ENCODE data around the gene RHO. TPM values are rescaled to one million over a fixed set of nuclear protein-coding genes. Genes with fewer than 3 reads are reported as not detected.

Gene RHO
- polyA plus RNA-seq, 1 donor (not counting 4 experiments of a cell fraction or from before 2014, with no cell fraction given): not detected

- no peak for FAIRE-seq
- dilution Hi-C loops (cut with MboI; ENCODE audit: extremely low pct_ligation_motif_present, low sequenced_read_pairs): no loop called here
- no peaks in the 10 kb centered on the region for H3K36me3 ChIP-seq (ENCODE audit: control insufficient read depth in 2 of 2, extremely low read depth in 1 of 2, insufficient read depth in 2 of 2, low read length in 2 of 2)
- no peaks in the 10 kb centered on the region for H3K27me3 ChIP-seq (ENCODE audit: control insufficient read depth, extremely low read depth, insufficient read depth, low read length)
- H3K9me3 ChIP-seq (ENCODE audit: control insufficient read depth, low read depth, low read length): no peaks in the 10 kb centered on the region
- no peak overlapping the region for H3K9ac ChIP-seq (ENCODE audit: control insufficient read depth, extremely low read depth, insufficient read depth, low read length)
- H3K4me3 ChIP-seq (ENCODE audit: control insufficient read depth in 2 of 3, extremely low read depth in 1 of 3, insufficient read depth in 2 of 3, low read depth in 1 of 3, low read length in 3 of 3): no peak overlapping the region
- no peak for TF ChIP-seq EZH2 (IDR thresholded peaks at IDR 0.05; ENCODE audit: low read length)
- H3K4me2 ChIP-seq (ENCODE audit: control insufficient read depth, extremely low read depth, insufficient read depth, low read depth, low read length): no peak overlapping the region
- no peaks in the 10 kb centered on the region for H3K9me1 ChIP-seq (ENCODE audit: control insufficient read depth, extremely low read depth, insufficient read depth, low read length)
- no peak for DNase-seq (ENCODE audit: low read depth, low spot score)
- no peak overlapping the region for H2AFZ ChIP-seq (ENCODE audit: control insufficient read depth, low read length)
- H4K20me1 ChIP-seq (ENCODE audit: control insufficient read depth, extremely low read depth, insufficient read depth, low read length): no peaks in the 10 kb centered on the region
- H3K79me2 ChIP-seq (ENCODE audit: control insufficient read depth, insufficient read depth, low read length): no peaks in the 10 kb centered on the region
- peaks cover 8% of the 10 kb centered on the region for H3K4me1 ChIP-seq (ENCODE audit: control insufficient read depth, extremely low read depth, insufficient read depth, low read length)
- no peak overlapping the region for H3K27ac ChIP-seq (ENCODE audit: control insufficient read depth, insufficient read depth, low read length)
Measured at GRCh38 chr3:129582799-129583198, 54.4 kb downstream of the RHO start.

DNA sequence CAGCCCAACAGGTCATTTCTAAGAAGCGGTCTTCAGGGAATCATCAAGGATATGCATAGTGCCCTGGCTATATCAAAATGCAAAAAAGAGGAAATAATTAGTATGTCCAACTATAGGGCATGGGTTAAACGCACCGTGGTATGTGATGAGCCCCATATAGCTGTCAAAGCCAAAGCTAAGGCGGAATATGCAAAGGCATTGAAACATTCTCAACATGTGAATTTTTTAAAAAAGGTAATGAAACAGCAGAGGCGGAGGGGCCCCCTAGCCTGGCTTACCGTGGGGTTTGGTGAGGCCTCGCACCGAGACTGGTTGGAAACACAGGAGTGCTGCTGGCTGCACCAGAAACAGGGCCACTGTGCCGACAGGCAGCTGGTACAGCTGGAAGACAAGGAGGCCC, 54.9 kb downstream of the RHO start:
- dilution Hi-C loops (cut with MboI; ENCODE audit: extremely low pct_ligation_motif_present, low sequenced_read_pairs): no loop called here
- FAIRE-seq: no peak

More for the DNA sequence above, 54.9 kb downstream of the RHO start:
- no peaks in the 10 kb centered on the region for H3K9me1 ChIP-seq (ENCODE audit: control insufficient read depth, extremely low read depth, insufficient read depth, low read length)
- H3K36me3 ChIP-seq (ENCODE audit: control insufficient read depth in 2 of 2, extremely low read depth in 1 of 2, insufficient read depth in 2 of 2, low read length in 2 of 2): no peaks in the 10 kb centered on the region
- H3K9me3 ChIP-seq (ENCODE audit: control insufficient read depth, low read depth, low read length): no peaks in the 10 kb centered on the region
- no peak for DNase-seq (ENCODE audit: low read depth, low spot score)
- H3K4me2 ChIP-seq (ENCODE audit: control insufficient read depth, extremely low read depth, insufficient read depth, low read depth, low read length): no peak overlapping the region
- peaks cover 8% of the 10 kb centered on the region for H3K4me1 ChIP-seq (ENCODE audit: control insufficient read depth, extremely low read depth, insufficient read depth, low read length)
- H2AFZ ChIP-seq (ENCODE audit: control insufficient read depth, low read length): no peak overlapping the region
- TF ChIP-seq EZH2 (IDR thresholded peaks at IDR 0.05; ENCODE audit: low read length): no peak
- TF ChIP-seq, protein P1, sequence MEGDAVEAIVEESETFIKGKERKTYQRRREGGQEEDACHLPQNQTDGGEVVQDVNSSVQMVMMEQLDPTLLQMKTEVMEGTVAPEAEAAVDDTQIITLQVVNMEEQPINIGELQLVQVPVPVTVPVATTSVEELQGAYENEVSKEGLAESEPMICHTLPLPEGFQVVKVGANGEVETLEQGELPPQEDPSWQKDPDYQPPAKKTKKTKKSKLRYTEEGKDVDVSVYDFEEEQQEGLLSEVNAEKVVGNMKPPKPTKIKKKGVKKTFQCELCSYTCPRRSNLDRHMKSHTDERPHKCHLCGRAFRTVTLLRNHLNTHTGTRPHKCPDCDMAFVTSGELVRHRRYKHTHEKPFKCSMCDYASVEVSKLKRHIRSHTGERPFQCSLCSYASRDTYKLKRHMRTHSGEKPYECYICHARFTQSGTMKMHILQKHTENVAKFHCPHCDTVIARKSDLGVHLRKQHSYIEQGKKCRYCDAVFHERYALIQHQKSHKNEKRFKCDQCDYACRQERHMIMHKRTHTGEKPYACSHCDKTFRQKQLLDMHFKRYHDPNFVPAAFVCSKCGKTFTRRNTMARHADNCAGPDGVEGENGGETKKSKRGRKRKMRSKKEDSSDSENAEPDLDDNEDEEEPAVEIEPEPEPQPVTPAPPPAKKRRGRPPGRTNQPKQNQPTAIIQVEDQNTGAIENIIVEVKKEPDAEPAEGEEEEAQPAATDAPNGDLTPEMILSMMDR (optimal IDR thresholded peaks at IDR 0.05 in 1 of 3, IDR thresholded peaks at IDR 0.05 in 1 of 3, conservative IDR thresholded peaks at IDR 0.05 in 1 of 3; ENCODE audit: extremely low read depth in 1 of 3, insufficient read depth in 2 of 3, low read length in 3 of 3): no peak
- H3K79me2 ChIP-seq (ENCODE audit: control insufficient read depth, insufficient read depth, low read length): no peaks in the 10 kb centered on the region
- H3K4me3 ChIP-seq (ENCODE audit: control insufficient read depth in 2 of 3, extremely low read depth in 1 of 3, insufficient read depth in 2 of 3, low read depth in 1 of 3, low read length in 3 of 3): no peak overlapping the region
- no peak overlapping the region for H3K9ac ChIP-seq (ENCODE audit: control insufficient read depth, extremely low read depth, insufficient read depth, low read length)
- H3K27me3 ChIP-seq (ENCODE audit: control insufficient read depth, extremely low read depth, insufficient read depth, low read length): no peaks in the 10 kb centered on the region
- no peaks in the 10 kb centered on the region for H4K20me1 ChIP-seq (ENCODE audit: control insufficient read depth, extremely low read depth, insufficient read depth, low read length)
- no peak overlapping the region for H3K27ac ChIP-seq (ENCODE audit: control insufficient read depth, insufficient read depth, low read length)
